ENCODE measurements around the gene DNAH14.
A peak's percentile ranks its signal among the peaks of the same experiment; 100 is the strongest.

DNAH14 gene

DNA sequence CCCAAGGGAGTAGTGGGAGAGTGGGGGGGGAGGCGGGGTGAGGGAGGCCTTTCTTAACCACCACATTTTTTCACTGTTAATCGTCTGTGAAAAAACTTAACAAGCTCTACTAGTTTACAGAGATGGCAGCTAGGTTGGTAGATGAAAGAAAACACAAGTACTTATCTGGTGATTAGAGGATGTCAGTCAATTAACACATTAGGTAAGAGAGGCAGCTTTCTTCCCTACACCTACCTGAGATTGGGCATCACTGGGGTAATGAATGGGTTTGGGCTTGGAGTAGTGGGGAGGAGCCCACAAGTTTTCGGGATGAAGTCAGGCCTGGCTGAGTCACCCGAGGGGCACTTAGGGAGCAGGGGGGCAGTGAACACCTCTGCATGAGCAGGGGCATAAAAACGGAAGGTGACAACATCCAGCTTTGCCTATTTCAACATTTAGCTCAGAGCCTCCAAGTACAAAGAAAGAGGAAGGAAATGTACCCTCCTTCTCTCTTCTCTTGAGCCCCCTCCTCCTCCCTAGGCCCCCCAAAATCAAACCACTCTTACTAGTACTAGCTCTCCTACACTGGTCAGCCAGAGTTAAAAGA, 495.8 kb downstream of the DNAH14 start:
- H3K4me3 ChIP-seq (ENCODE audit: low read depth, low read length) = peak overlapping the region; percentile 96
- TF ChIP-seq, protein P1, sequence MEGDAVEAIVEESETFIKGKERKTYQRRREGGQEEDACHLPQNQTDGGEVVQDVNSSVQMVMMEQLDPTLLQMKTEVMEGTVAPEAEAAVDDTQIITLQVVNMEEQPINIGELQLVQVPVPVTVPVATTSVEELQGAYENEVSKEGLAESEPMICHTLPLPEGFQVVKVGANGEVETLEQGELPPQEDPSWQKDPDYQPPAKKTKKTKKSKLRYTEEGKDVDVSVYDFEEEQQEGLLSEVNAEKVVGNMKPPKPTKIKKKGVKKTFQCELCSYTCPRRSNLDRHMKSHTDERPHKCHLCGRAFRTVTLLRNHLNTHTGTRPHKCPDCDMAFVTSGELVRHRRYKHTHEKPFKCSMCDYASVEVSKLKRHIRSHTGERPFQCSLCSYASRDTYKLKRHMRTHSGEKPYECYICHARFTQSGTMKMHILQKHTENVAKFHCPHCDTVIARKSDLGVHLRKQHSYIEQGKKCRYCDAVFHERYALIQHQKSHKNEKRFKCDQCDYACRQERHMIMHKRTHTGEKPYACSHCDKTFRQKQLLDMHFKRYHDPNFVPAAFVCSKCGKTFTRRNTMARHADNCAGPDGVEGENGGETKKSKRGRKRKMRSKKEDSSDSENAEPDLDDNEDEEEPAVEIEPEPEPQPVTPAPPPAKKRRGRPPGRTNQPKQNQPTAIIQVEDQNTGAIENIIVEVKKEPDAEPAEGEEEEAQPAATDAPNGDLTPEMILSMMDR (IDR thresholded peaks at IDR 0.05; ENCODE audit: low read depth, low read length, missing control alignments) = no peak
- DNase-seq (ENCODE audit: low read depth) = no peak

DNA sequence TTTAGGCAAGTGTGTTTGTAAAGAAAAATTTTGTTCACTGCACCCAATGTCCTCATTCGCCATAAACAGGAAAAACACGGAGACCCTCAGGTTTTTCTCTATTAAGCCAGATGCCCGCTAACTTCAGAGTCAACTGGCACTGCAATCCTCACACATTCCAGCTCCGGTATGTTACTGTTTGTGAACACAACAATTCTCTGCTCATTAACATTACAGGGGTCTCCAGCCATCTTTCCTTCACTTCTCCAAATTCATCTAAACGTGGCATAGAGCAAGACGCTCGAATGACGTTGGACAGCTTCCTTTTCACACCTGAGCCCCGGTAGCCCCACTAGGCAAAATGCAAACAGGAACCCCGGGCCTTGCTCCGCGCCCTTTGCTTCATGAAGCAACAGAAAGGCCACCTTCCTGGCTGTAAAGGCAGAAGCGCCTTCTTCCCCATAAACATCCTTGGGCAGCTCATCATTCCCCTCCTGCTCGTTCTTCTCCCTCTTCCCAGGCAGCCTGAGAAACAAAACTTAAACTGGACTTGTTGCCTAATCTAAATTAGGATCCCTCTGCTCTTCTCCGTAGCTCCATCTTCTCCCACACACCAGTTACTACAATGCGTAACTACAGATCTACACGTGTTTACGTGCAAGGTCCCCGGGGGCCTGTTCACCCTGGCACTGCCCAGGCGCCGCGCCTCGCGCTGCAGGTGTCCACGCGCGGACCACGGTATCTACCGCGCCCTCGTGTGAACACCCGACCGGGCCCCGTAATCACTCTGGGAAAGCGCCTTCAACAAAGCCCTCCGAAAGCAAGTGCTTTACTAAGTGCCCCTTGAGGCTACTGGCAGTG, 497.1 kb downstream of the DNAH14 start:
- H3K4me3 ChIP-seq (ENCODE audit: low read depth, low read length) = peak overlapping the region; percentile 96
- no peak for DNase-seq (ENCODE audit: low read depth)
- TF ChIP-seq, protein P1 (IDR thresholded peaks at IDR 0.05; ENCODE audit: low read depth, low read length, missing control alignments) = no peak

DNA sequence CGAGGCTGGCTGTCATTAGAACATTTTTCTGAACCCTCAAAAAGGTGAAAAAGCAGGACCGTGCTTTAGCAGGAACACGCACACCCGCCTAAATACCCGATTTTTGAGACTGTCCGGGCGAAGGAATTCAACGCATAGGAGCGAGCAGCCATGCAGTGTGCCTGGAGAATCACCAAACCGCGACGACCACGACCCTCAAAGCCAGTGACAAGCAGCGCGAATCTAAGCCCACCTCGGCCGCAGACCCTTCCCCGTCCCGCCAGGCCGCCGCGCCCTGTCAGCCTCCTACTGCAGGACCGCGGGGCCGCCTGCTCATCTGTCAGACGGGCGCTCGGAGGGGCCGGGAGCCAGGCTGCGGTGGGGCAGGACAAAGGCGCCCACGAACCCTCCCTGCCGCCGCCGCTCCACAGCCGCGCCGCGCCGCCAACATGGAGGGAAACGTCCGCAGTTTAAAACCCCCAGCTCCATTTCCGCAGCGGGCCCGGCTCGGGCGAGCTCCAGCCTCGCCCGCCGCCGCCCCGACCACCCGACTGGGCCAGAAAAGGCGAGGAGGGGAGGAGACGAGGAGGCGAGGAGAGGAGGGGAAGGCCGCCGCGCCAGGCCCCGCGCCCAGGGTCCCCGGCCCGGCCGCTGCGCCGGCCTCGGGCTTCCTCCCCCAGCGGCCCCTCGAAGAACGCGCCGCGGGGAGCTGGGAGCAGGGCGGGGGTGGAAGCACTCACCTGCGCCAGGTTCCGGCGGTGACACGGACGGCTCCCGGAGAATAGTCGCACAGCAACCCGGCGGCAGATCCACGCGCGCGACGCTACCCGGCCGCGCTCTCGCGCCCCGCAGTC, 498.0 kb downstream of the DNAH14 start, which contains the start of gene LBR:
Gene LBR, minus strand, starts transcription at position 804 of the 833 bp plus-strand sequence. CDS start 3,963 bp downstream, outside the sequence.
- no peak for DNase-seq (ENCODE audit: low read depth)
- H3K4me3 ChIP-seq (ENCODE audit: low read depth, low read length) = peak within 1 kb of the TSS; percentile 96
- TF ChIP-seq, protein P1 (IDR thresholded peaks at IDR 0.05; ENCODE audit: low read depth, low read length, missing control alignments) = no peak

DNA sequence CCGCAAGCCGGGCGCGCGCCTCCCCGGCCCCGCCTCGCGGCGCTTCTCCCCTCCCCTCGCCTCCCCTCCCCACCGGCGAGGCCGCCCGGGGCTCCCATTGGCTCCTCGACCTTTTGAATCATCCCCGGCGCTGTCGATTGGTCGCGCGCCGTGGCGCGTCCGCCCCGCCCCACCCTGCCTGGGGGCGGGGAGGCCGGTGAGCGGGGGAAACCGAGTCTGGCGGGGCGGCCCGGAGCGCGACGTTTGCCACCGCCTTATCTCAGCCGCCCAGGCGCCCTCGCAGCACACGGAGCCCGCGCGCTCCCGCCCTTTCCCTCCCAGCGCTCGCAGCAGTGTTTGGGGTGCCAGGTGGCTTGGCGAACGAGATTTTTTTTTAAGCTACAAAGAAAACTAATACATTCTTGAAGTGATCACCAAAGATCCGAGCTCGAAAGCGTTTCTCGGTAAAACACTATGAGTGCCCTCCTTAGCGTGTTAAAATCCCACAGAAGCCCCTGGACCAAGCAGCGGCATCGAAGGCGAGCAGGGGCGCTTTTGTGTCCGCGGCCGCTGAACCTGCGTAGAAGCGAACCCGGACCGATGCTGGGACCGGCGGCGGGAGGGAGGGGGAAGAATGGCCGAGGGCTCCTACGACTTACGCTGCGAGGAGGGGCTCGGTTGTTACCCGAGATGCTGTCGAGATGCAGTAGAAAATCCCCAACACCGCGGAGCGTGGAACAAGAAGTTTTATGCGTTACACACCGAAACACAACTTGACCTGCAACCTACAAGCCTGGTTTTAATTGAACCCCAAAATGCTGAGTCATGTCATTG, 498.8 kb downstream of the DNAH14 start:
- peak; percentile 68 for DNase-seq (ENCODE audit: low read depth)
- TF ChIP-seq, protein P1 (IDR thresholded peaks at IDR 0.05; ENCODE audit: low read depth, low read length, missing control alignments) = no peak
- H3K4me3 ChIP-seq (ENCODE audit: low read depth, low read length) = peak overlapping the region; percentile 96

DNA sequence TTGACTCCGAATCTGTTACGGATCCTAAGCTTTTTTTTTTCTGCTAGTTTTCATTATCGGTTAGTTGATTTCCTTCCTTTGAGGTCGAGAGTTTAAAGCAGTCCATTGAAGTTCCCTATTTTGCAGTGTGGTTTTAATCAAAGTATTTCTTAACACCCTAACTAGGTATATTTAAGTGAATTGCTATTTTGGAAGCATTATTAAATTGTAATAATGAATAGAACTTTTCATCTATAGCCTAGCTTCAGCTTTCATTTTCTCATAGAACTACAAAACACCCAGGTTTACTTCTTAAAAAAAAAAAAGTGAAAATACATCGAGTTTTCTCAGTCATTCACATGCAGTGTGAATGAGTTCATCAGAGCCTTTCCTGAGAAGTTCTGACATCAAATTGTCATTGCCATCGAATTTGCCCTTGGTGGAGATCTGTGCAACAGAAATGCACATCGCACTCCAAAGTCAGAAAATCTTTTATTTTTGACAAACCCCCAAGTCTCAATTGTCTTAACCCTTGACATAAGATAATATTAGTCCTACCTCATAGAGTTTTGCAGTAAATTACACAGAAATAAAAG, 499.5 kb downstream of the DNAH14 start:
- no peak for DNase-seq (ENCODE audit: low read depth)
- peak overlapping the region; percentile 96 for H3K4me3 ChIP-seq (ENCODE audit: low read depth, low read length)
- TF ChIP-seq, protein P1 (IDR thresholded peaks at IDR 0.05; ENCODE audit: low read depth, low read length, missing control alignments) = no peak

DNA sequence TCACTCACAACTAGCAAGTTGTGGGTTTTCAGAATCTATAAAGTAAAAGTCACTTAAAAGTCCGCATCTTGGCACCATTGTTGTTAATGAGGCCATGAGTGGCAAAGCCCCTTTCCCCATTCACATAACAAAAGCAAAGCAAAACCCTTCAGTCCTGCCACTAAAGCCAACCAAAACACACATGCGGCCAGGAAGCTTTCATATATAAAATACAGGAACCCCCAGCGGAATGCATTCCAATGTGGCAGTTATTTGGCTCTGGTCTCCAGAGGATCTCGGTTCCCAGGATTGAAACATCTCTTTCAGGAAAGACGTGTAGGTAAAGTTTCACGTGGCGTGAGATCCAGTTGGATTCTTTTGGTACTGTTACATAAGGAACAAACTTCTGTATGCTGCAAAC, 500.8 kb downstream of the DNAH14 start:
- TF ChIP-seq, protein P1 (IDR thresholded peaks at IDR 0.05; ENCODE audit: low read depth, low read length, missing control alignments) = no peak
- H3K4me3 ChIP-seq (ENCODE audit: low read depth, low read length) = no peak overlapping the region
- DNase-seq (ENCODE audit: low read depth) = no peak

All from GM12864 (cell line).